ENCODE results near the gene ERBIN.

The ERBIN gene

GRCh38 chr5:65978251-65978650 lies 51.9 kb downstream of the ERBIN start:
- no peak for DNase-seq (ENCODE audit: low read depth, low spot score)
- no peak overlapping the region for H3K4me3 ChIP-seq (ENCODE audit: insufficient read length, low read depth)
- TF ChIP-seq ZNF274 (IDR thresholded peaks at IDR 0.05; ENCODE audit: low read depth, low read length) (no peak), SUZ12 (IDR thresholded peaks at IDR 0.05; ENCODE audit: extremely low read depth, insufficient read depth, insufficient read length) (no peak), YY1 (IDR thresholded peaks at IDR 0.05; ENCODE audit: insufficient read depth, insufficient read length) (no peak)
- H3K27me3 ChIP-seq (ENCODE audit: insufficient read depth, insufficient read length) = no peaks in the 10 kb centered on the region
- H3K4me1 ChIP-seq (ENCODE audit: insufficient read depth, insufficient read length) = no peaks in the 10 kb centered on the region
- peaks cover 15% of the 10 kb centered on the region for H3K9me3 ChIP-seq (ENCODE audit: insufficient read depth, low read length)
- H3K9ac ChIP-seq (ENCODE audit: insufficient read length, low read depth) = no peak overlapping the region
- no peaks in the 10 kb centered on the region for H3K36me3 ChIP-seq (ENCODE audit: insufficient read depth, insufficient read length, low read length)

GRCh38 chr5:65981548-65981947 lies 55.2 kb downstream of the ERBIN start:
- no peak for DNase-seq (ENCODE audit: low read depth, low spot score)
- no peaks in the 10 kb centered on the region for H3K27me3 ChIP-seq (ENCODE audit: insufficient read depth, insufficient read length)
- no peak overlapping the region for H3K9ac ChIP-seq (ENCODE audit: insufficient read length, low read depth)
- H3K9me3 ChIP-seq (ENCODE audit: insufficient read depth, low read length) = peaks cover 15% of the 10 kb centered on the region
- H3K4me3 ChIP-seq (ENCODE audit: insufficient read length, low read depth) = no peak overlapping the region
- H3K36me3 ChIP-seq (ENCODE audit: insufficient read depth, insufficient read length, low read length) = peaks cover 3% of the 10 kb centered on the region
- no peak for TF ChIP-seq ZNF274 (IDR thresholded peaks at IDR 0.05; ENCODE audit: low read depth, low read length)
- no peak for TF ChIP-seq YY1 (IDR thresholded peaks at IDR 0.05; ENCODE audit: insufficient read depth, insufficient read length)
- no peak for TF ChIP-seq SUZ12 (IDR thresholded peaks at IDR 0.05; ENCODE audit: extremely low read depth, insufficient read depth, insufficient read length)
- H3K4me1 ChIP-seq (ENCODE audit: insufficient read depth, insufficient read length) = peaks cover 4% of the 10 kb centered on the region

- Histone ChIP-seq H3K9ac (ENCODE audit: insufficient read length, low read depth) (no peak overlapping the region), H3K27me3 (ENCODE audit: insufficient read depth, insufficient read length) (no peaks in the 10 kb centered on the region), H3K36me3 (ENCODE audit: insufficient read depth, insufficient read length, low read length) (peaks cover 3% of the 10 kb centered on the region), H3K9me3 (ENCODE audit: insufficient read depth, low read length) (peaks cover 15% of the 10 kb centered on the region), H3K4me3 (ENCODE audit: insufficient read length, low read depth) (no peak overlapping the region), H3K4me1 (ENCODE audit: insufficient read depth, insufficient read length) (peaks cover 4% of the 10 kb centered on the region)
- TF ChIP-seq YY1 (IDR thresholded peaks at IDR 0.05; ENCODE audit: insufficient read depth, insufficient read length) (no peak), SUZ12 (IDR thresholded peaks at IDR 0.05; ENCODE audit: extremely low read depth, insufficient read depth, insufficient read length) (no peak), ZNF274 (IDR thresholded peaks at IDR 0.05; ENCODE audit: low read depth, low read length) (no peak)
- DNase-seq (ENCODE audit: low read depth, low spot score) = no peak
Measured at GRCh38 chr5:65981969-65982619, 55.7 kb downstream of the ERBIN start.

- no peak overlapping the region for H3K9ac ChIP-seq (ENCODE audit: insufficient read length, low read depth)
- H3K9me3 ChIP-seq (ENCODE audit: insufficient read depth, low read length) = peaks cover 15% of the 10 kb centered on the region
- H3K27me3 ChIP-seq (ENCODE audit: insufficient read depth, insufficient read length) = no peaks in the 10 kb centered on the region
- peaks cover 3% of the 10 kb centered on the region for H3K36me3 ChIP-seq (ENCODE audit: insufficient read depth, insufficient read length, low read length)
- H3K4me1 ChIP-seq (ENCODE audit: insufficient read depth, insufficient read length) = peaks cover 6% of the 10 kb centered on the region
- TF ChIP-seq YY1 (IDR thresholded peaks at IDR 0.05; ENCODE audit: insufficient read depth, insufficient read length) (no peak), ZNF274 (IDR thresholded peaks at IDR 0.05; ENCODE audit: low read depth, low read length) (no peak), SUZ12 (IDR thresholded peaks at IDR 0.05; ENCODE audit: extremely low read depth, insufficient read depth, insufficient read length) (no peak)
- H3K4me3 ChIP-seq (ENCODE audit: insufficient read length, low read depth) = no peak overlapping the region
- DNase-seq (ENCODE audit: low read depth, low spot score) = no peak
Measured at GRCh38 chr5:65982635-65983034, 56.3 kb downstream of the ERBIN start.

GRCh38 chr5:65984098-65984885 lies 57.9 kb downstream of the ERBIN start:
- Histone ChIP-seq H3K9me3 (ENCODE audit: insufficient read depth, low read length) (peaks cover 1% of the 10 kb centered on the region; the same call in 1 of the 2 replicates), H3K4me3 (ENCODE audit: insufficient read length, low read depth) (no peak overlapping the region), H3K36me3 (ENCODE audit: insufficient read depth, insufficient read length, low read length) (peaks cover 5% of the 10 kb centered on the region), H3K9ac (ENCODE audit: insufficient read length, low read depth) (no peak overlapping the region), H3K27me3 (ENCODE audit: insufficient read depth, insufficient read length) (no peaks in the 10 kb centered on the region), H3K4me1 (ENCODE audit: insufficient read depth, insufficient read length) (peaks cover 6% of the 10 kb centered on the region)
- DNase-seq (ENCODE audit: low read depth, low spot score) = no peak
- TF ChIP-seq SUZ12 (IDR thresholded peaks at IDR 0.05; ENCODE audit: extremely low read depth, insufficient read depth, insufficient read length) = no peak

- H3K9ac ChIP-seq (ENCODE audit: insufficient read length, low read depth) = no peak overlapping the region
- H3K36me3 ChIP-seq (ENCODE audit: insufficient read depth, insufficient read length, low read length) = peaks cover 5% of the 10 kb centered on the region
- no peak overlapping the region for H3K4me3 ChIP-seq (ENCODE audit: insufficient read length, low read depth)
- peaks cover 6% of the 10 kb centered on the region for H3K4me1 ChIP-seq (ENCODE audit: insufficient read depth, insufficient read length)
- no peak for TF ChIP-seq SUZ12 (IDR thresholded peaks at IDR 0.05; ENCODE audit: extremely low read depth, insufficient read depth, insufficient read length)
- no peak for TF ChIP-seq YY1 (IDR thresholded peaks at IDR 0.05; ENCODE audit: insufficient read depth, insufficient read length)
- TF ChIP-seq ZNF274 (IDR thresholded peaks at IDR 0.05; ENCODE audit: low read depth, low read length) = no peak
- no peaks in the 10 kb centered on the region for H3K9me3 ChIP-seq (ENCODE audit: insufficient read depth, low read length)
- H3K27me3 ChIP-seq (ENCODE audit: insufficient read depth, insufficient read length) = no peaks in the 10 kb centered on the region
- DNase-seq (ENCODE audit: low read depth, low spot score) = no peak
Measured at GRCh38 chr5:65986050-65986451, 59.7 kb downstream of the ERBIN start.

GRCh38 chr5:65986796-65987195 lies 60.4 kb downstream of the ERBIN start:
- peaks cover 6% of the 10 kb centered on the region for H3K4me1 ChIP-seq (ENCODE audit: insufficient read depth, insufficient read length)

More at GRCh38 chr5:65986796-65987195, 60.4 kb downstream of the ERBIN start:
- Histone ChIP-seq H3K36me3 (ENCODE audit: insufficient read depth, insufficient read length, low read length) (peaks cover 5% of the 10 kb centered on the region), H3K9me3 (ENCODE audit: insufficient read depth, low read length) (no peaks in the 10 kb centered on the region), H3K4me3 (ENCODE audit: insufficient read length, low read depth) (no peak overlapping the region), H3K27me3 (ENCODE audit: insufficient read depth, insufficient read length) (no peaks in the 10 kb centered on the region), H3K9ac (ENCODE audit: insufficient read length, low read depth) (no peak overlapping the region)
- TF ChIP-seq SUZ12 (IDR thresholded peaks at IDR 0.05; ENCODE audit: extremely low read depth, insufficient read depth, insufficient read length) = no peak
- no peak for TF ChIP-seq YY1 (IDR thresholded peaks at IDR 0.05; ENCODE audit: insufficient read depth, insufficient read length)
- no peak for TF ChIP-seq ZNF274 (IDR thresholded peaks at IDR 0.05; ENCODE audit: low read depth, low read length)
- no peak for DNase-seq (ENCODE audit: low read depth, low spot score)

Data from NT2/D1 (cell line).